Keratinocyte (primary cell): Measurements from ENCODE around the gene PROM1. TPM values are rescaled to one million over a fixed set of nuclear protein-coding genes. Genes with fewer than 3 reads are reported as not detected.

Experiments
- DNase-seq: peaks from one replicate; pipeline ENCODE4 v3.0.0-alpha.2; 2011; ENCODE audit warnings: low read depth, missing footprints, low spot score
- FAIRE-seq: peaks from 2 replicates; lab custom pipeline; 2011; peaks lifted over from hg19 to GRCh38; lab: Jason Lieb, UNC
- H2AFZ ChIP-seq: 2 replicates; pipeline ENCODE4 v1.6.0; 2012; ENCODE audit warnings: low read length, control low read depth, inconsistent platforms; ENCODE audit not compliant: control insufficient read depth
- H3K27ac ChIP-seq: 2 replicates; pipeline ENCODE4 v1.5.1; 2011; ENCODE audit warnings: low read length; ENCODE audit not compliant: control insufficient read depth, insufficient read depth
- H3K27me3 ChIP-seq: 3 replicates; pipeline ENCODE4 v1.6.0; 2011; ENCODE audit warnings: low read length; ENCODE audit not compliant: control insufficient read depth, insufficient read depth; ENCODE audit errors: extremely low read depth
- H3K36me3 ChIP-seq, 2 experiments: 2 replicates in 1 of 2; 3 replicates in 1 of 2; pipeline ENCODE4 v1.5.1; 2011; ENCODE audit warnings: low read length in 2 of 2, mild to moderate bottlenecking in 1 of 2; ENCODE audit not compliant: control insufficient read depth in 2 of 2, insufficient read depth in 2 of 2; ENCODE audit errors: extremely low read depth in 1 of 2
- H3K4me1 ChIP-seq: 3 replicates; pipeline ENCODE4 v1.5.1; 2011; ENCODE audit warnings: low read length; ENCODE audit not compliant: control insufficient read depth, insufficient read depth; ENCODE audit errors: extremely low read depth
- H3K4me2 ChIP-seq: 3 replicates; pipeline ENCODE4 v1.6.0; 2011; ENCODE audit warnings: low read depth, low read length; ENCODE audit not compliant: control insufficient read depth, insufficient read depth; ENCODE audit errors: extremely low read depth
- H3K4me3 ChIP-seq, 3 experiments: fragments of 200-600 bp in 1 of 3; sonication (generic) in 1 of 3; 2 replicates in 2 of 3; 3 replicates in 1 of 3; pipeline ENCODE4 v1.5.1; 2011 to 2016; ENCODE audit warnings: low read length in 3 of 3, mild to moderate bottlenecking in 3 of 3, control low read depth in 2 of 3, inconsistent platforms in 1 of 3, low read depth in 1 of 3, mixed read lengths in 1 of 3, mixed run types in 1 of 3, moderate library complexity in 1 of 3; ENCODE audit not compliant: control insufficient read depth in 2 of 3, insufficient read depth in 2 of 3; ENCODE audit errors: extremely low read depth in 1 of 3
- H3K79me2 ChIP-seq: 2 replicates; pipeline ENCODE4 v1.6.0; 2012; ENCODE audit warnings: low read length; ENCODE audit not compliant: control insufficient read depth, insufficient read depth
- H3K9ac ChIP-seq: 3 replicates; pipeline ENCODE4 v1.6.0; 2011; ENCODE audit warnings: low read length; ENCODE audit not compliant: control insufficient read depth, insufficient read depth; ENCODE audit errors: extremely low read depth
- H3K9me1 ChIP-seq: 3 replicates; pipeline ENCODE4 v1.6.0; 2011; ENCODE audit warnings: low read length; ENCODE audit not compliant: control insufficient read depth, insufficient read depth; ENCODE audit errors: extremely low read depth
- H3K9me3 ChIP-seq: 2 replicates; pipeline ENCODE4 v1.5.1; 2012; ENCODE audit warnings: low read depth, low read length; ENCODE audit not compliant: control insufficient read depth
- H4K20me1 ChIP-seq: 3 replicates; pipeline ENCODE4 v1.6.0; 2011; ENCODE audit warnings: low read length; ENCODE audit not compliant: control insufficient read depth, insufficient read depth; ENCODE audit errors: extremely low read depth
- CTCF ChIP-seq, 3 experiments: IDR thresholded peaks in 1 of 3; conservative IDR thresholded peaks in 1 of 3; optimal IDR thresholded peaks in 1 of 3; 2 replicates in 2 of 3; 3 replicates in 1 of 3; pipeline versions ENCODE3 to v1.5.1; 2011; ENCODE audit warnings: low read length in 3 of 3, mild to moderate bottlenecking in 3 of 3, moderate library complexity in 2 of 3, control low read depth in 1 of 3, inconsistent platforms in 1 of 3; ENCODE audit not compliant: insufficient read depth in 2 of 3; ENCODE audit errors: extremely low read depth in 1 of 3
- EZH2 ChIP-seq: IDR thresholded peaks from one replicate; pipeline ENCODE4 v1.6.1; 2012; ENCODE audit warnings: inconsistent platforms, mild to moderate bottlenecking, low read length, moderate library complexity
- dilution Hi-C: fragments of 300-500 bp; cut with MboI; formaldehyde crosslinking; loops from one replicate; pipeline ENCODE4 v1.7.0; 2020; ENCODE audit warnings: low sequenced_read_pairs; ENCODE audit not compliant: extremely low pct_ligation_motif_present
- polyA plus RNA-seq, 5 experiments: library from polyadenylated mRNA; depleted of rRNA in 3 of 5; stranded (reverse) in 3 of 5; stranded (forward) in 1 of 5; unstranded in 1 of 5; fragments of >200 nt; gene quantifications; 1 replicate in 1 of 5; 2 replicates in 3 of 5; 3 replicates in 1 of 5; pipeline versions ENCODE4 v1.2.1 to v1.2.3, GENCODE V29; 2011 to 2012; ENCODE audit warnings: missing spikeins in 2 of 5, low read depth in 1 of 5, low replicate concordance in 1 of 5

PROM1 gene
- polyA plus RNA-seq, 1 donor (not counting 4 experiments of a cell fraction or from before 2014, with no cell fraction given): not detected

DNA sequence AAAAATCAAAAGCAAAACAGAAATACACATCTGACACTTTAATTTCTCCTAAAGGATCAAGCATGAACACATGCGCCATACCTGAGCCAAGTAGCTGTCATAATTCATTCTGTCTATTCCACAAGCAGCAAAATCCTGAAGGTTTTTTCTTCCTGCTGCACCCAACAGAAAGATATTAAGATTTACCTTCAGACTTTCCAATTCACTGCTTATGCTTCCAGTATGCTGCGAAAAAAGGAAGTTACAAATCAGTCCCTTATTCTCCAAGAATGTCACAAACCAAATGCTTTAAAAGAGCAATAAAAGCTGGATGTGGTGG, 91.7 kb downstream of the PROM1 start:
- H3K27me3 ChIP-seq: peaks cover 14% of the 10 kb centered on the region
- DNase-seq (no peak), FAIRE-seq (no peak)
- TF ChIP-seq CTCF (optimal IDR thresholded peaks at IDR 0.05 in 1 of 3, IDR thresholded peaks at IDR 0.05 in 1 of 3, conservative IDR thresholded peaks at IDR 0.05 in 1 of 3; ENCODE audit: extremely low read depth in 1 of 3, insufficient read depth in 2 of 3, low read length in 3 of 3) (no peak), EZH2 (no peak)
- H3K27ac ChIP-seq: no peak overlapping the region
- dilution Hi-C loops: no loop called here
- no peaks in the 10 kb centered on the region for H3K4me1 ChIP-seq
- no peak overlapping the region for H3K4me3 ChIP-seq
- H4K20me1 ChIP-seq: no peaks in the 10 kb centered on the region
- H3K9me3 ChIP-seq: no peaks in the 10 kb centered on the region
- no peak overlapping the region for H3K4me2 ChIP-seq
- no peak overlapping the region for H3K9ac ChIP-seq
- no peak overlapping the region for H2AFZ ChIP-seq
- no peaks in the 10 kb centered on the region for H3K9me1 ChIP-seq
- H3K36me3 ChIP-seq: no peaks in the 10 kb centered on the region
- no peaks in the 10 kb centered on the region for H3K79me2 ChIP-seq

DNA sequence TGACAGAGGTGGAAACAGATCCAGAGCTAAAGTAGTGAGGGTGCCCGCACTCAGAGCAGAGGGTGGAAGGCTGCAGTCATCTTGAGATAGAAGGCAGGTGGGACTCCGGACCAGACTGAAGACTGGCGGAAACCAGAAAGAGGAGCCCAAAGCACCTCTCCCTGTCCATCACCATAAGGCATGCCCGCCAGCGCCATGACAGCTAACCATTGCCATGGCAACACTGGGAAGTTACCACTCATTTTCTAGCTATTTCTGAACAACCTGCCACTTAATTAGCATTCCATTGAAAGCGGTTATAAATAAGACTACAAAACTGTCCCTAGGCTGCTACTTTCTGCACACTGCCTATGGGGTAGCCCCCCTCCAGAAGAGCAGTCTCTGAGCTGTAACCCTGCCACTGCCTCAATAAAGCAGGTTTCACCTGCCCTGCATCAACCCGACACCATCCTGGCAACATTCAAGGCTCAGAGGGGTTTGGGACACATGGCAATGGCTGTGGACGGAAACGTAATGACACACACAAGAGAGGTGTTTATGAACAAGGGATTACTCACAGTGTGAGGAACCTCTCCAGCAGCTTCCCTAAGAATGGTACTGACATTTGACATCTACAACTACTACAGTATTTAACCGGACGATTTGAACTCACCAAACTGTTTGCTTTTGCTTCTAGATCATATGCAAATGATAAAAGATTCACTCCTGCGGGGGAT, 93.1 kb downstream of the PROM1 start:
- peak; percentile 56 for FAIRE-seq
- H3K36me3 ChIP-seq: no peaks in the 10 kb centered on the region
- H3K4me3 ChIP-seq: no peak overlapping the region
- no peaks in the 10 kb centered on the region for H3K9me1 ChIP-seq
- H3K27me3 ChIP-seq: peaks cover 14% of the 10 kb centered on the region
- no peak overlapping the region for H3K27ac ChIP-seq
- dilution Hi-C loops: no loop called here
- no peaks in the 10 kb centered on the region for H3K79me2 ChIP-seq
- H3K4me2 ChIP-seq: no peak overlapping the region
- H3K9me3 ChIP-seq: no peaks in the 10 kb centered on the region
- no peaks in the 10 kb centered on the region for H3K4me1 ChIP-seq
- no peak for DNase-seq
- no peak overlapping the region for H3K9ac ChIP-seq
- no peak overlapping the region for H2AFZ ChIP-seq
- no peaks in the 10 kb centered on the region for H4K20me1 ChIP-seq
- TF ChIP-seq EZH2: no peak
- no peak for TF ChIP-seq CTCF (optimal IDR thresholded peaks at IDR 0.05 in 1 of 3, IDR thresholded peaks at IDR 0.05 in 1 of 3, conservative IDR thresholded peaks at IDR 0.05 in 1 of 3; ENCODE audit: extremely low read depth in 1 of 3, insufficient read depth in 2 of 3, low read length in 3 of 3)
